ENCODE measurements around the gene STRADA. TPM values are rescaled to one million over a fixed set of nuclear protein-coding genes. Genes with fewer than 3 reads are reported as not detected.

The STRADA gene
- total RNA-seq, 4 donors from 2014 or later: 15.8 to 26.4 (median 19.3) TPM

DNA sequence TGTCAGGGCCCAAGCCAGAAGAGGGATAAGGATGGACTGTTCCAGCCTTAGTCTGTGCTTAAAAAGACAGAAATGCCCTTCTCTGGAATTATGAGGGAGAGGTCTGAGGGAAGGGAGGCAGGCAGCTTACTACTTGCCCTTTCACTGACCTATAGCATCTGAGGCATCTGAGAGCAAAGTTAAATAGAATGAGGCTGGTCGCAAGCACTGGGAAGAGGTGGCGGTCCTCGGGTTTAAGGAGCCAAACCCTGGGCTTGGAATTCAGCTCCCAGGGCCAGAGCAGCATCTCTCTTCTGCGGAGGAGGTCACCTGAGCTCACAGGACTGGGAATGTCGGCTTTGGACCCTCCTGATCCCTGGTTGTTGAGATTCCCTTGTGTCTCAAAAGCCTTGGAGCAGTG, 38.6 kb downstream of the STRADA start:
- 85 to 87% methylated on average over 5 of the region's 5 CpGs for WGBS, 2 donors
- H3K4me3 ChIP-seq (ENCODE audit: low read depth, poor library complexity, severe bottlenecking): no peak overlapping the region
- DNase-seq (ENCODE audit: low spot score in 2 of 2): no peak
- intact Hi-C loops (cut with DNase I; ENCODE audit: low total_unique reads): no loop called here
- TF ChIP-seq CTCF (IDR thresholded peaks at IDR 0.05): no peak
- TF ChIP-seq POLR2A (IDR thresholded peaks at IDR 0.05): no peak

DNA sequence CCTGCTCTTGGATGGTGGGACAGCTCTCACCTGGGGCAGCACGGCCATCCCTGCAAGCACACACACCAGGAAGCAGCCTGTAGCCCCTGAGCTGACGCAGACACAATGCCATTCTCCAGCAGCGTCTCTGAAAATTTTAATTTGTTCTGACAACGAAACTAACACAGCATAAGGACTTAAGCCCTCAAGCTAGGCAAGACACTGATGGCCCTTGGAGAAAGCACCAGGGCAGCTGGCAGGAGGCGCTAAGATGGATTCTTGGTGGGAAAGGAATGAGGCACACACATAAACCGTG, 38.9 kb downstream of the STRADA start:
- DNase-seq (ENCODE audit: low spot score in 2 of 2): no peak
- no peak for TF ChIP-seq POLR2A (IDR thresholded peaks at IDR 0.05)
- TF ChIP-seq CTCF (IDR thresholded peaks at IDR 0.05): no peak
- intact Hi-C loops (cut with DNase I; ENCODE audit: low total_unique reads): no loop called here
- 82 to 89% methylated on average over 6 of the region's 6 CpGs for WGBS, 2 donors
- H3K4me3 ChIP-seq (ENCODE audit: low read depth, poor library complexity, severe bottlenecking): no peak overlapping the region

GRCh38 chr17:63701868-63702720, 39.5 kb downstream of the STRADA start:
- intact Hi-C loops (cut with DNase I; ENCODE audit: low total_unique reads): no loop called here
- TF ChIP-seq CTCF (IDR thresholded peaks at IDR 0.05): no peak
- TF ChIP-seq POLR2A (IDR thresholded peaks at IDR 0.05): no peak
- H3K4me3 ChIP-seq (ENCODE audit: low read depth, poor library complexity, severe bottlenecking): no peak overlapping the region
- DNase-seq (ENCODE audit: low spot score in 2 of 2): no peak
- WGBS, 2 donors: 75 to 79% methylated on average over 19 of the region's 19 CpGs

DNA sequence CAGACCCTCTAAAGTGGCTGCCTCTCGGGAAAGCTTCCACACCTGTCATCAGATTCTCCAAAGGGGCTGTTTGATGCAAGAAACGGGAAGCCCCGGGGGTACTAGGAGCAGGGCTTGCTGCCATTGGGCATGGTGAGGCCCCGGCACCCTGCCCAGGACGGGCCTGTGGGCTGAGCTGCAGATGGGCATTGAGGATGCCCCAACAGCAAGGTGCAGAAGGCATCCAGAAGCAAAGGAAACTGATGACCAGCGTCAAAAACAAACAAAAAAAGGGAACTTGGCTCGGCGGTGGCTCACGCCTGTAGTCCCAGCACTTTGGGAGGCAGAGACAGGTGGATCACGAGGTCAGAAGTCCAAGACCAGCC, 40.2 kb downstream of the STRADA start:
- DNase-seq (ENCODE audit: low spot score in 2 of 2): no peak
- WGBS, 2 donors: 70 to 72% methylated on average over 10 of the region's 10 CpGs
- intact Hi-C loops (cut with DNase I; ENCODE audit: low total_unique reads): no loop called here
- no peak overlapping the region for H3K4me3 ChIP-seq (ENCODE audit: low read depth, poor library complexity, severe bottlenecking)
- TF ChIP-seq POLR2A (IDR thresholded peaks at IDR 0.05): no peak
- no peak for TF ChIP-seq CTCF (IDR thresholded peaks at IDR 0.05)

- peak in 1 of 2 donors; percentile 86 for DNase-seq (ENCODE audit: low spot score in 2 of 2)
Measured at GRCh38 chr17:63700528-63701455, 40.8 kb downstream of the STRADA start.

More at GRCh38 chr17:63700528-63701455, 40.8 kb downstream of the STRADA start:
- intact Hi-C loops (cut with DNase I; ENCODE audit: low total_unique reads): no loop called here
- WGBS, 2 donors: 22 to 52% methylated on average over 19 to 55 of the region's 88 CpGs
- no peak overlapping the region for H3K4me3 ChIP-seq (ENCODE audit: low read depth, poor library complexity, severe bottlenecking)
- TF ChIP-seq CTCF (IDR thresholded peaks at IDR 0.05) (no peak), POLR2A (IDR thresholded peaks at IDR 0.05) (no peak)
